ENCODE results near the gene RRP1B. TPM values are rescaled to one million over a fixed set of nuclear protein-coding genes. Genes with fewer than 3 reads are reported as not detected.
A peak's percentile ranks its signal among the peaks of the same experiment; 100 is the strongest.

RRP1B gene
- polyA plus RNA-seq, 3 donors: 3.3 to 6.1 (median 4.5) TPM

GRCh38 chr21:43740497-43741156, 81.3 kb downstream of the RRP1B start:
- no peaks in the 10 kb centered on the region for H3K4me1 ChIP-seq (ENCODE audit: control insufficient read depth in 1 of 2, insufficient read depth in 2 of 2, low read length in 2 of 2)
- H3K9ac ChIP-seq (ENCODE audit: insufficient read depth, low read length, poor library complexity, severe bottlenecking): no peak overlapping the region
- peaks cover 85% of the 10 kb centered on the region for H4K20me1 ChIP-seq (ENCODE audit: insufficient read depth, low read length)
- H3K4me3 ChIP-seq (replicated peaks in 1 of 3; ENCODE audit: low read depth in 2 of 3, low read length in 3 of 3): no peak overlapping the region
- Mint-ChIP-seq H3K27me3 (ENCODE audit: low read depth in 3 of 3) (peaks cover 0 to 1% (median 0%) of the 10 kb centered on the region in 3 donors), H3K27ac (peak overlapping the region in 1 of 7 donors; percentile 74), H3K4me3 (no peak overlapping the region), H3K9me3 (peaks cover 0 to 12% (median 0%) of the 10 kb centered on the region in 7 donors), H3K4me1 (peaks cover 19% of the 10 kb centered on the region), H3K36me3 (peaks cover 42 to 73% of the 10 kb centered on the region in 2 donors)
- H3K4me2 ChIP-seq (replicated peaks; ENCODE audit: extremely low read depth, low read length, poor library complexity, severe bottlenecking): no peak overlapping the region
- no peaks in the 10 kb centered on the region for H3K27me3 ChIP-seq (ENCODE audit: control insufficient read depth in 2 of 2, insufficient read depth in 2 of 2, low read length in 2 of 2)
- no peaks in the 10 kb centered on the region for H3K9me3 ChIP-seq (replicated peaks in 1 of 2; ENCODE audit: control insufficient read depth in 1 of 2, insufficient read depth in 1 of 2, low read length in 2 of 2)
- H2AFZ ChIP-seq (ENCODE audit: insufficient read depth, low read depth, low read length, poor library complexity, severe bottlenecking): no peak overlapping the region
- intact Hi-C loops (cut with micrococcal nuclease): no loop called here
- H3K36me3 ChIP-seq (replicated peaks in 1 of 2; ENCODE audit: control insufficient read depth in 1 of 2, insufficient read depth in 2 of 2, low read length in 2 of 2): peaks cover 52 to 88% of the 10 kb centered on the region in 2 donors
- TF ChIP-seq CTCF (IDR thresholded peaks at IDR 0.05): no peak
- peak overlapping the region in 1 of 2 donors; percentile 28 for H3K27ac ChIP-seq (ENCODE audit: low read depth in 1 of 2, low read length in 2 of 2)
- 84% methylated on average over 9 of the region's 25 CpGs for WGBS (ENCODE audit: insufficient coverage)
- DNase-seq: peak in 1 of 3 donors; percentile 59
- H3K79me2 ChIP-seq (ENCODE audit: insufficient read depth, low read length): peaks cover 41% of the 10 kb centered on the region

- H2AFZ ChIP-seq (ENCODE audit: insufficient read depth, low read depth, low read length, poor library complexity, severe bottlenecking): no peak overlapping the region
- no peak for TF ChIP-seq CTCF (IDR thresholded peaks at IDR 0.05)
- H3K27me3 Mint-ChIP-seq (ENCODE audit: low read depth in 3 of 3): peaks cover 0 to 1% (median 0%) of the 10 kb centered on the region in 3 donors
- no peak overlapping the region for H3K9ac ChIP-seq (ENCODE audit: insufficient read depth, low read length, poor library complexity, severe bottlenecking)
- intact Hi-C loops (cut with micrococcal nuclease): no loop called here
- H4K20me1 ChIP-seq (ENCODE audit: insufficient read depth, low read length): peaks cover 80% of the 10 kb centered on the region
- no peaks in the 10 kb centered on the region for H3K4me1 ChIP-seq (ENCODE audit: control insufficient read depth in 1 of 2, insufficient read depth in 2 of 2, low read length in 2 of 2)
- H3K27ac Mint-ChIP-seq: peak overlapping the region in 2 of 7 donors; percentile 8 to 66
- DNase-seq: no peak
- no peaks in the 10 kb centered on the region for H3K27me3 ChIP-seq (ENCODE audit: control insufficient read depth in 2 of 2, insufficient read depth in 2 of 2, low read length in 2 of 2)
- H3K9me3 ChIP-seq (replicated peaks in 1 of 2; ENCODE audit: control insufficient read depth in 1 of 2, insufficient read depth in 1 of 2, low read length in 2 of 2): no peaks in the 10 kb centered on the region
- no peak overlapping the region for H3K4me3 Mint-ChIP-seq
- H3K9me3 Mint-ChIP-seq: peaks cover 0 to 10% (median 0%) of the 10 kb centered on the region in 7 donors
- no peak overlapping the region for H3K4me3 ChIP-seq (replicated peaks in 1 of 3; ENCODE audit: low read depth in 2 of 3, low read length in 3 of 3)
- no peak overlapping the region for H3K4me2 ChIP-seq (replicated peaks; ENCODE audit: extremely low read depth, low read length, poor library complexity, severe bottlenecking)
- no peak overlapping the region for H3K27ac ChIP-seq (ENCODE audit: low read depth in 1 of 2, low read length in 2 of 2)
- H3K36me3 ChIP-seq (replicated peaks in 1 of 2; ENCODE audit: control insufficient read depth in 1 of 2, insufficient read depth in 2 of 2, low read length in 2 of 2): peaks cover 57 to 88% of the 10 kb centered on the region in 2 donors
- WGBS (ENCODE audit: insufficient coverage): 68% methylated on average over 21 of the region's 28 CpGs
- H3K79me2 ChIP-seq (ENCODE audit: insufficient read depth, low read length): peaks cover 31% of the 10 kb centered on the region
- peaks cover 15% of the 10 kb centered on the region for H3K4me1 Mint-ChIP-seq
- peaks cover 44 to 73% of the 10 kb centered on the region in 2 donors for H3K36me3 Mint-ChIP-seq
Measured at GRCh38 chr21:43741423-43742096, 82.2 kb downstream of the RRP1B start.

All from CD14-positive monocyte (primary cell).